ENCODE results near the gene PROZ. TPM values are rescaled to one million over a fixed set of nuclear protein-coding genes. Genes with fewer than 3 reads are reported as not detected.

The PROZ gene
- total and polyA plus RNA-seq, 2 of the 13 experiments (the other 11 are each of a cell fraction or from before 2014, with no cell fraction given) = 5.6 to 22.5 TPM

DNA sequence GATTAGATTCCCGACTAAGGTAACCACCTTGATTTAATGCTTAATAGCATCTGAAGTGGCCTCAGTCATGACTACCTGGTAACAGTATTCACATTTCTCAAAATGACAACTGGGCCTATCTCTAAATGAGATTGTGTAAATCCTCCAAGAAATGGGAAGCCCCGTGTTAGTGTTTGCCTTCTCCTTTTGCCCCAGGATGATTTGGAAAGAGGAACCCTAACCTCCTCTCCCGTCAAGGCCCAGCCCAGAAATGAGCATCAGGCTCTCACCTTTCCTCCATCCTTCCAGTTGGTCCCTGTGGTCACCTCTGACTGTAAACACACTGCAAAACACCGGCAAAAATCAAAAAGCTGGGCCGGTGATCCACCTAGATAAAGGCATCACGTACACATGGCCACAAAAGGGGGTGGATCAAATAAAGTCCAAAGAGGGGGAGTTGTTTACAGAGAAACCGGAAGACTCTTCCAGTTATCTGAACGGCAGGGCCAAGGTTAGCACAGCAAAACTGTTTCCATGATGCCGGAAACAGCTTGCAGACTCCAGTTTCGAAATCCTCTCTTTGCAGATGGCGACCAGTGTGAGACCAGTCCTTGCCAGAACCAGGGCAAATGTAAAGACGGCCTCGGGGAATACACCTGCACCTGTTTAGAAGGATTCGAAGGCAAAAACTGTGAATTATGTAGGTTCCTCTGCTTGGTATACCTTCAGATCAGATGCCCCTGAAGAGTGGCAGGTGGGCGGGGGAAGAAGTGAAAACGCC, 19.5 kb upstream of the PROZ start (continued):
- TF ChIP-seq PITX1 (CRISPR knock-in tag; IDR thresholded peaks at IDR 0.05) = peak; percentile 98
- TF ChIP-seq HNRNPLL (IDR thresholded peaks at IDR 0.05; ENCODE audit: low read depth, low read length, poor library complexity, severe bottlenecking) = no peak
- no peak for TF ChIP-seq ATAD3A (CRISPR knock-in tag; IDR thresholded peaks at IDR 0.05)
- no peak for TF ChIP-seq ZNF674 (CRISPR knock-in tag; IDR thresholded peaks at IDR 0.05; ENCODE audit: low read depth)
- TF ChIP-seq ZNF850 (CRISPR knock-in tag; conservative IDR thresholded peaks at IDR 0.05) = no peak
- no peak for TF ChIP-seq ZSCAN22 (CRISPR knock-in tag; IDR thresholded peaks at IDR 0.05)
- TF ChIP-seq, protein P1, sequence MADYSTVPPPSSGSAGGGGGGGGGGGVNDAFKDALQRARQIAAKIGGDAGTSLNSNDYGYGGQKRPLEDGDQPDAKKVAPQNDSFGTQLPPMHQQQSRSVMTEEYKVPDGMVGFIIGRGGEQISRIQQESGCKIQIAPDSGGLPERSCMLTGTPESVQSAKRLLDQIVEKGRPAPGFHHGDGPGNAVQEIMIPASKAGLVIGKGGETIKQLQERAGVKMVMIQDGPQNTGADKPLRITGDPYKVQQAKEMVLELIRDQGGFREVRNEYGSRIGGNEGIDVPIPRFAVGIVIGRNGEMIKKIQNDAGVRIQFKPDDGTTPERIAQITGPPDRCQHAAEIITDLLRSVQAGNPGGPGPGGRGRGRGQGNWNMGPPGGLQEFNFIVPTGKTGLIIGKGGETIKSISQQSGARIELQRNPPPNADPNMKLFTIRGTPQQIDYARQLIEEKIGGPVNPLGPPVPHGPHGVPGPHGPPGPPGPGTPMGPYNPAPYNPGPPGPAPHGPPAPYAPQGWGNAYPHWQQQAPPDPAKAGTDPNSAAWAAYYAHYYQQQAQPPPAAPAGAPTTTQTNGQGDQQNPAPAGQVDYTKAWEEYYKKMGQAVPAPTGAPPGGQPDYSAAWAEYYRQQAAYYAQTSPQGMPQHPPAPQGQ (CRISPR knock-in tag; IDR thresholded peaks at IDR 0.05; ENCODE audit: borderline replicate concordance) = 0 out of 2 replicates have a peak, but pooled peaks have one; percentile 16
- peak; percentile 91; the same call in 1 of the 2 replicates for TF ChIP-seq HMG20A (CRISPR knock-in tag; IDR thresholded peaks at IDR 0.05; ENCODE audit: borderline replicate concordance)
- TF ChIP-seq ZNF281 (CRISPR knock-in tag; IDR thresholded peaks at IDR 0.05; ENCODE audit: borderline replicate concordance) = peak; percentile 79; the same call in 1 of the 2 replicates
- no peak for TF ChIP-seq JDP2 (CRISPR knock-in tag; IDR thresholded peaks at IDR 0.05; ENCODE audit: borderline replicate concordance)
- TF ChIP-seq WIZ (CRISPR knock-in tag; IDR thresholded peaks at IDR 0.05) = no peak
- TF ChIP-seq, protein P2, sequence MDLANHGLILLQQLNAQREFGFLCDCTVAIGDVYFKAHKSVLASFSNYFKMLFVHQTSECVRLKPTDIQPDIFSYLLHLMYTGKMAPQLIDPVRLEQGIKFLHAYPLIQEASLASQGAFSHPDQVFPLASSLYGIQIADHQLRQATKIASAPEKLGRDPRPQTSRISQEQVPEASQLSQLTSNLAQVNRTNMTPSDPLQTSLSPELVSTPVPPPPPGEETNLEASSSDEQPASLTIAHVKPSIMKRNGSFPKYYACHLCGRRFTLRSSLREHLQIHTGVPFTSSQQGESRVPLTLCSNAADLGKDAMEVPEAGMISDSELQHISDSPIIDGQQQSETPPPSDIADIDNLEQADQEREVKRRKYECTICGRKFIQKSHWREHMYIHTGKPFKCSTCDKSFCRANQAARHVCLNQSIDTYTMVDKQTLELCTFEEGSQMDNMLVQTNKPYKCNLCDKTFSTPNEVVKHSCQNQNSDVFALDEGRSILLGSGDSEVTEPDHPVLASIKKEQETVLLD (CRISPR knock-in tag; IDR thresholded peaks at IDR 0.05; ENCODE audit: low read depth) = no peak
- peak; percentile 95 for TF ChIP-seq ZFP37 (CRISPR knock-in tag; IDR thresholded peaks at IDR 0.05; ENCODE audit: borderline replicate concordance)
- no peak; the same call in 1 of the 2 replicates for TF ChIP-seq AHR (CRISPR knock-in tag; IDR thresholded peaks at IDR 0.05)
- TF ChIP-seq, protein P3, sequence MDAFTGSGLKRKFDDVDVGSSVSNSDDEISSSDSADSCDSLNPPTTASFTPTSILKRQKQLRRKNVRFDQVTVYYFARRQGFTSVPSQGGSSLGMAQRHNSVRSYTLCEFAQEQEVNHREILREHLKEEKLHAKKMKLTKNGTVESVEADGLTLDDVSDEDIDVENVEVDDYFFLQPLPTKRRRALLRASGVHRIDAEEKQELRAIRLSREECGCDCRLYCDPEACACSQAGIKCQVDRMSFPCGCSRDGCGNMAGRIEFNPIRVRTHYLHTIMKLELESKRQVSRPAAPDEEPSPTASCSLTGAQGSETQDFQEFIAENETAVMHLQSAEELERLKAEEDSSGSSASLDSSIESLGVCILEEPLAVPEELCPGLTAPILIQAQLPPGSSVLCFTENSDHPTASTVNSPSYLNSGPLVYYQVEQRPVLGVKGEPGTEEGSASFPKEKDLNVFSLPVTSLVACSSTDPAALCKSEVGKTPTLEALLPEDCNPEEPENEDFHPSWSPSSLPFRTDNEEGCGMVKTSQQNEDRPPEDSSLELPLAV (CRISPR knock-in tag; conservative IDR thresholded peaks at IDR 0.05; ENCODE audit: low read depth) = no peak
- peak; percentile 95 for TF ChIP-seq SAP130 (CRISPR knock-in tag; IDR thresholded peaks at IDR 0.05; ENCODE audit: low read depth)
- no peak for TF ChIP-seq ARID2 (CRISPR knock-in tag; IDR thresholded peaks at IDR 0.05; ENCODE audit: borderline replicate concordance)
- TF ChIP-seq, protein P4, sequence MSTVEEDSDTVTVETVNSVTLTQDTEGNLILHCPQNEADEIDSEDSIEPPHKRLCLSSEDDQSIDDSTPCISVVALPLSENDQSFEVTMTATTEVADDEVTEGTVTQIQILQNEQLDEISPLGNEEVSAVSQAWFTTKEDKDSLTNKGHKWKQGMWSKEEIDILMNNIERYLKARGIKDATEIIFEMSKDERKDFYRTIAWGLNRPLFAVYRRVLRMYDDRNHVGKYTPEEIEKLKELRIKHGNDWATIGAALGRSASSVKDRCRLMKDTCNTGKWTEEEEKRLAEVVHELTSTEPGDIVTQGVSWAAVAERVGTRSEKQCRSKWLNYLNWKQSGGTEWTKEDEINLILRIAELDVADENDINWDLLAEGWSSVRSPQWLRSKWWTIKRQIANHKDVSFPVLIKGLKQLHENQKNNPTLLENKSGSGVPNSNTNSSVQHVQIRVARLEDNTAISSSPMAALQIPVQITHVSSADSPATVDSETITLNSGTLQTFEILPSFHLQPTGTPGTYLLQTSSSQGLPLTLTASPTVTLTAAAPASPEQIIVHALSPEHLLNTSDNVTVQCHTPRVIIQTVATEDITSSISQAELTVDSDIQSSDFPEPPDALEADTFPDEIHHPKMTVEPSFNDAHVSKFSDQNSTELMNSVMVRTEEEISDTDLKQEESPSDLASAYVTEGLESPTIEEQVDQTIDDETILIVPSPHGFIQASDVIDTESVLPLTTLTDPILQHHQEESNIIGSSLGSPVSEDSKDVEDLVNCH (CRISPR knock-in tag; IDR thresholded peaks at IDR 0.05) = no peak
- peak; percentile 78 for TF ChIP-seq HMG20B (CRISPR knock-in tag; conservative IDR thresholded peaks at IDR 0.05)

Data from HepG2 (cell line).